T-helper 17 cell (primary cell): ENCODE measurements around the gene KCNQ4. TPM values are rescaled to one million over a fixed set of nuclear protein-coding genes. Genes with fewer than 3 reads are reported as not detected.

ENCODE experiments used
- ATAC-seq: fragments of 150-1000 bp; cut with Tn5 transposase; 2 replicates; pipeline ENCODE4 v1.10.0; 2021; ENCODE audit warnings: mild to moderate bottlenecking, moderate library complexity
- DNase-seq, 3 donors: peaks; one replicate each; pipeline versions ENCODE4 v3.0.0 to v3.0.0-alpha.2; 2020 to 2021
- H3K9me3 ChIP-seq: one replicate; pipeline ENCODE4 v1.7.0; 2013; ENCODE audit warnings: low read length, mild to moderate bottlenecking; ENCODE audit not compliant: control insufficient read depth, poor library complexity, severe bottlenecking
- H3K27ac Mint-ChIP-seq: one replicate; pipeline ENCODE4 v1.8.0; 2022; ENCODE audit warnings: mild to moderate bottlenecking, moderate library complexity, mixed read lengths
- H3K27me3 Mint-ChIP-seq: one replicate; pipeline ENCODE4 v1.8.0; 2022; ENCODE audit warnings: mixed read lengths
- H3K36me3 Mint-ChIP-seq: one replicate; pipeline ENCODE4 v1.8.0; 2022; ENCODE audit warnings: low read depth, mixed read lengths
- H3K4me1 Mint-ChIP-seq: one replicate; pipeline ENCODE4 v1.8.0; 2022; ENCODE audit warnings: mild to moderate bottlenecking, mixed read lengths
- H3K4me3 Mint-ChIP-seq: one replicate; pipeline ENCODE4 v1.8.0; 2022; ENCODE audit warnings: mild to moderate bottlenecking, moderate library complexity, mixed read lengths
- total RNA-seq, 4 donors: library from RNA in 2 of 4; stranded (reverse) in 2 of 4; gene quantifications; one replicate each; pipeline ENCODE4 v1.2.3 and lab custom pipeline; 2022 to 2026

Gene KCNQ4
- total RNA-seq, 2 donors from 2014 or later: 0.17 to 0.86 TPM

- Mint-ChIP-seq H3K4me3 (no peak overlapping the region), H3K4me1 (peaks cover 27% of the 10 kb centered on the region), H3K27ac (peak overlapping the region; percentile 84), H3K27me3 (no peaks in the 10 kb centered on the region), H3K36me3 (no peaks in the 10 kb centered on the region)
- no peaks in the 10 kb centered on the region for H3K9me3 ChIP-seq
- no peak for ATAC-seq
- DNase-seq: no peak
Measured at GRCh38 chr1:40873863-40874472, 90.4 kb downstream of the KCNQ4 start.

GRCh38 chr1:40876436-40876761, 92.8 kb downstream of the KCNQ4 start:
- Mint-ChIP-seq H3K4me3 (no peak overlapping the region), H3K27me3 (no peaks in the 10 kb centered on the region), H3K4me1 (peaks cover 27% of the 10 kb centered on the region), H3K36me3 (no peaks in the 10 kb centered on the region), H3K27ac (no peak overlapping the region)
- no peaks in the 10 kb centered on the region for H3K9me3 ChIP-seq
- ATAC-seq (no peak), DNase-seq (no peak)

- no peak overlapping the region for H3K4me3 Mint-ChIP-seq
- ATAC-seq: no peak
- no peaks in the 10 kb centered on the region for H3K27me3 Mint-ChIP-seq
- no peaks in the 10 kb centered on the region for H3K9me3 ChIP-seq
- peaks cover 27% of the 10 kb centered on the region for H3K4me1 Mint-ChIP-seq
- DNase-seq: no peak
- H3K36me3 Mint-ChIP-seq: no peaks in the 10 kb centered on the region
- no peak overlapping the region for H3K27ac Mint-ChIP-seq
Measured at GRCh38 chr1:40876891-40877290, 93.3 kb downstream of the KCNQ4 start.

GRCh38 chr1:40877698-40878097, 94.1 kb downstream of the KCNQ4 start:
- Mint-ChIP-seq H3K27me3 (peaks cover 4% of the 10 kb centered on the region), H3K36me3 (no peaks in the 10 kb centered on the region), H3K4me3 (no peak overlapping the region), H3K4me1 (peaks cover 27% of the 10 kb centered on the region), H3K27ac (no peak overlapping the region)
- DNase-seq: no peak
- peak; percentile 39 for ATAC-seq
- H3K9me3 ChIP-seq: no peaks in the 10 kb centered on the region

- no peak overlapping the region for H3K27ac Mint-ChIP-seq
- DNase-seq: no peak
- H3K4me3 Mint-ChIP-seq: no peak overlapping the region
- ATAC-seq: no peak
- no peaks in the 10 kb centered on the region for H3K9me3 ChIP-seq
- H3K4me1 Mint-ChIP-seq: peaks cover 21% of the 10 kb centered on the region
- peaks cover 10% of the 10 kb centered on the region for H3K27me3 Mint-ChIP-seq
- H3K36me3 Mint-ChIP-seq: peaks cover 2% of the 10 kb centered on the region
Measured at GRCh38 chr1:40878906-40879305, 95.3 kb downstream of the KCNQ4 start.

GRCh38 chr1:40879482-40880175, 96.0 kb downstream of the KCNQ4 start:
- peaks cover 20% of the 10 kb centered on the region for H3K4me1 Mint-ChIP-seq
- peaks cover 2% of the 10 kb centered on the region for H3K36me3 Mint-ChIP-seq
- peaks cover 13% of the 10 kb centered on the region for H3K27me3 Mint-ChIP-seq
- no peak overlapping the region for H3K4me3 Mint-ChIP-seq
- DNase-seq (no peak), ATAC-seq (no peak)
- H3K9me3 ChIP-seq: no peaks in the 10 kb centered on the region
- H3K27ac Mint-ChIP-seq: no peak overlapping the region

GRCh38 chr1:40880813-40881549, 97.4 kb downstream of the KCNQ4 start:
- ATAC-seq (no peak), DNase-seq (no peak)
- Mint-ChIP-seq H3K4me3 (no peak overlapping the region), H3K27me3 (peaks cover 27% of the 10 kb centered on the region), H3K27ac (no peak overlapping the region), H3K36me3 (peaks cover 2% of the 10 kb centered on the region), H3K4me1 (peaks cover 10% of the 10 kb centered on the region)
- no peaks in the 10 kb centered on the region for H3K9me3 ChIP-seq

- H3K27me3 Mint-ChIP-seq: peaks cover 59% of the 10 kb centered on the region
- peak overlapping the region; percentile 60 for H3K4me3 Mint-ChIP-seq
- DNase-seq: no peak
- peaks cover 10% of the 10 kb centered on the region for H3K4me1 Mint-ChIP-seq
- ATAC-seq: no peak
- H3K9me3 ChIP-seq: no peaks in the 10 kb centered on the region
- H3K36me3 Mint-ChIP-seq: peaks cover 6% of the 10 kb centered on the region
- H3K27ac Mint-ChIP-seq: no peak overlapping the region
Measured at GRCh38 chr1:40884055-40884795, 100.6 kb downstream of the KCNQ4 start.

GRCh38 chr1:40886318-40887011, 102.9 kb downstream of the KCNQ4 start:
- H3K27ac Mint-ChIP-seq: no peak overlapping the region
- peaks cover 63% of the 10 kb centered on the region for H3K27me3 Mint-ChIP-seq
- no peaks in the 10 kb centered on the region for H3K9me3 ChIP-seq
- peaks cover 6% of the 10 kb centered on the region for H3K36me3 Mint-ChIP-seq
- ATAC-seq: no peak
- no peak for DNase-seq
- no peak overlapping the region for H3K4me3 Mint-ChIP-seq
- peaks cover 10% of the 10 kb centered on the region for H3K4me1 Mint-ChIP-seq

- no peak overlapping the region for H3K27ac Mint-ChIP-seq
Measured at GRCh38 chr1:40887012-40887378, 103.4 kb downstream of the KCNQ4 start.

GRCh38 chr1:40887652-40888051, 104.1 kb downstream of the KCNQ4 start:
- peaks cover 59% of the 10 kb centered on the region for H3K27me3 Mint-ChIP-seq
- H3K4me1 Mint-ChIP-seq: peaks cover 10% of the 10 kb centered on the region
- H3K36me3 Mint-ChIP-seq: peaks cover 6% of the 10 kb centered on the region
- H3K4me3 Mint-ChIP-seq: no peak overlapping the region
- DNase-seq (no peak), ATAC-seq (no peak)
- H3K27ac Mint-ChIP-seq: no peak overlapping the region
- H3K9me3 ChIP-seq: no peaks in the 10 kb centered on the region

More at GRCh38 chr1:40887012-40887378, 103.4 kb downstream of the KCNQ4 start:
- H3K27me3 Mint-ChIP-seq: peaks cover 63% of the 10 kb centered on the region
- no peak overlapping the region for H3K4me3 Mint-ChIP-seq
- H3K36me3 Mint-ChIP-seq: peaks cover 6% of the 10 kb centered on the region
- H3K9me3 ChIP-seq: no peaks in the 10 kb centered on the region
- DNase-seq (no peak), ATAC-seq (no peak)
- peaks cover 10% of the 10 kb centered on the region for H3K4me1 Mint-ChIP-seq
